Measurements from ENCODE around the gene MEIOB.
"Not testable (repeated sequence)": the region's sequence is repeated elsewhere in the genome, so short reads cannot be mapped to it uniquely, and the experiment has no call there.

The MEIOB gene

DNA sequence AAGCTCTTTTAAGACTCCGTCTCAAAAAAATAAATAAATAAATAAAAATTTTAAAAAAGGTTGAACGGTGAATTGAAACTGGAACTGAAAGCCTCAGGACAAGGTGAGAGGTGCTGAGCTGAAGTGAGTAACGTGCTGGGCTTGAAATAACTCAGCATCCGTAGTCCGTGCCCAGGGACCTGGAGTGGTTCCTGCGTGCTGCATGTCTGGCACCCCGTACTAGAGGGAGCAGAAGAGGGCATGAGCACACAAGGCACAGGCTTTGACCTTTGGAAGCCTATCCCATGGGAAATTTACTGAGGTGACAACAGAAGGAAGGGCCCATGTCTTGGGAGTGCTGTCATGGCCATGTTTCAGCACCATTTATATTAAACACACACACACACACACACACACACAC, 4.5 kb upstream of the MEIOB start:
- DNase-seq: no peak

- DNase-seq: not testable (repeated sequence)
Measured at GRCh38 chr16:1876066-1876465, 4.1 kb upstream of the MEIOB start.

GRCh38 chr16:1874854-1875253, 2.9 kb upstream of the MEIOB start:
- DNase-seq: no peak

- peak in 2 of 4 experiments; percentile 7 to 12 for DNase-seq
Measured at GRCh38 chr16:1870365-1871082, 1.4 kb downstream of the MEIOB start.

DNA sequence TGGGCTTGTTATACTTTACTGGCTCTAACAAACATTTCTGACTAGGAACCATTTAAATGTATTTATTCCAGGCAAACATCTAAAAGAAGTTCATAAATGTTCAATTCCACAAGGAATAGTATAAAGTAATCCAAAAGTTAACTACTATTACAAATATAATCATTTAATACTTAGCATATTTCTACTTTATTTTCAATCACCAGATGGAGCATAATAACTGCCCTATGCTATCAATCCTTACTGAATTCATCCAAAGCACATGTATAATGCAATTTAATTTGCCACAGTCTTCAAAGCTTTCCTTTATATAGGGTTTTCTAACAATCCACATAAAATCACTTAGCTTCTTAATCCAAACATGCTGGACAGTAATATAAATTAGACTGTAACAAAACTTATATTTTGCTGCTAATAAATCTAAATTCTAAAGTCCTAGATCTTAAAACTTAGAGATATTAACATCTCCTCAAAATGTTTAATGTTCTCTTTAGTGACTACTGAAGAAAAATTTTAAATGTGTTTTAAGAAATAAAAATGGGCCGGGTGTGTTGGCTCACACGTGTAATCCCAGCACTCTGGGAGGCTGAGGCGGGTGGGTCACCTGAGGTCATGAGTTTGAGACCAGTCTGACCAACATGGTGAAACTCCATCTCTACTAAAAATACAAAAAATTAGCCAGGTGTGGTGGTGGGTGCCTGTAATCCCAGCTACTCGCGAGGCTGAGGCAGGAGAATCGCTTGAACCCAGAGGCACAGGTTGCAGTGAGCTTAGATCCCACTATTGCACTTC, 5.9 kb downstream of the MEIOB start:
- no peak for DNase-seq

GRCh38 chr16:1863681-1864460, 8.1 kb downstream of the MEIOB start:
- peak in 3 of 4 experiments; percentile 14 to 68 (median 48) for DNase-seq

GRCh38 chr16:1862394-1862793, 9.6 kb downstream of the MEIOB start:
- no peak for DNase-seq

GRCh38 chr16:1861730-1862129, 10.2 kb downstream of the MEIOB start:
- no peak for DNase-seq

- DNase-seq: no peak
Measured at GRCh38 chr16:1859650-1860049, 12.3 kb downstream of the MEIOB start.

DNA sequence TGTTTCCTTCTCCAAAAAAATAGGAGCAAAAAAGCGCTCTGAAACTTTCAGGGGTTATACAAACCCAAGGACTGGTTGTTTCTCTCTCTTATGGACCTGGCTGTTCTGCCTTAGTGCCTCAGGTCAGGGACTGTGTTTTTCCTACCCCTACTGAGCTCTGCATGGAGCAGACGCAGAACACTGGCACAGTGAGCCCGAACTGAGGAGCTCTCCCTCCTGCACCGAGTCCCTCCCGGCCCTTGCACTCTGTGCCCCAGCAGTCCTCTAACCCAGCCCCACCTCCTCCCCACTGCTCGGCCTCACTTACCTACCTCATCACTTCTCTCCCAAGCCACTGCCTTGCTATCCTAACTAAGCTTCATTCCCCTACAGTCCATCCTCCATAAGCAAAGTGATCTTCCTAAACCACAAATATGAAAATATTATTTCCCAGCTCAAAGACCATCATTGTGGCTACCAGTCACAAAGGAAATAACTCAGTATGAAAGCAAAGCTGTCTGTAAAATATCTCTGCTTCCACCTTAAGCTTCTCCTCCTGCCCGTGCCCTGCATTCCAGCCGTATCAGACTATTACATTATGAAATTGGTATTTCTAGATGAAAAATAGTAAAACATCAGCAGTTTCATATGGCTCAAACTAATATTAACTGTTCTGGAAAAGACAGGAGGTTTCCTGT, 13.6 kb downstream of the MEIOB start:
- no peak for DNase-seq

GRCh38 chr16:1857433-1858097, 14.4 kb downstream of the MEIOB start:
- no peak for DNase-seq

GRCh38 chr16:1851793-1852192, 20.2 kb downstream of the MEIOB start:
- no peak for DNase-seq

GRCh38 chr16:1850981-1851380, 21.0 kb downstream of the MEIOB start:
- no peak for DNase-seq

DNA sequence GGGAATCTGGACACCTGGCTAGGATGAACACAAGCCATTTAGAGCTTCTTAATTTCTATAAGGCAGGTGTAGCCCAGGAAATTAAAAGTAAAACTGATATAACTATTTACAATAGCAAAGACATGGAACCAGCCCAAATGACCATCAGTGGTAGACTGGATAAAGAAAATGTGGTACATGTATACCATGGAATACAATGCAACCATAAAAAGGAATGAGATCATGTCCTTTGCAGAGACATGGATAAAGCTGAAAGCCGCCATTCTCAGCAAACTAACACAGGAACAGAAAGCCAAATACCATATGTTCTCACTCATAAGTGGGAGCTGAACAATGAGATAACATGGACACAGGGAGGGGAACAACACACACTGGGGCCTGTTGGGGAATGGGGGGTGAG, 25.5 kb downstream of the MEIOB start:
- no peak for DNase-seq

- DNase-seq: no peak
Measured at GRCh38 chr16:1845985-1846384, 26.0 kb downstream of the MEIOB start.

GRCh38 chr16:1839554-1839953, 32.4 kb downstream of the MEIOB start:
- no peak for DNase-seq

- DNase-seq: no peak
Measured at GRCh38 chr16:1834096-1834495, 37.9 kb downstream of the MEIOB start.

GRCh38 chr16:1832838-1833454, 39.0 kb downstream of the MEIOB start:
- DNase-seq: no peak

GRCh38 chr16:1831186-1832075, 40.5 kb downstream of the MEIOB start:
- DNase-seq: no peak

- DNase-seq: no peak
Measured at GRCh38 chr16:1830213-1830612, 41.8 kb downstream of the MEIOB start.
